GM13977 (cell line): ENCODE data around the gene ZNF618.

Experiments used
- DNase-seq: peaks from one replicate; pipeline ENCODE4 v3.0.0; 2012; ENCODE audit warnings: low spot score
- in situ Hi-C: fragments of 300-500 bp; cut with MboI; formaldehyde crosslinking; loops from one replicate; pipeline ENCODE4 v1.12.0; 2022; ENCODE audit warnings: low sequenced_read_pairs, low pct_unique_long_range_greater_than_20kb, mixed read lengths, inconsistent platforms; ENCODE audit not compliant: unreplicated experiment
- TF ChIP-seq, protein P1 (sequence below): IDR thresholded peaks from 2 replicates; pipeline ENCODE4 v1.5.1; 2012; ENCODE audit warnings: mild to moderate bottlenecking, control low read depth; ENCODE audit not compliant: insufficient read depth; ENCODE audit errors: extremely low read depth, missing control alignments

The ZNF618 gene

DNA sequence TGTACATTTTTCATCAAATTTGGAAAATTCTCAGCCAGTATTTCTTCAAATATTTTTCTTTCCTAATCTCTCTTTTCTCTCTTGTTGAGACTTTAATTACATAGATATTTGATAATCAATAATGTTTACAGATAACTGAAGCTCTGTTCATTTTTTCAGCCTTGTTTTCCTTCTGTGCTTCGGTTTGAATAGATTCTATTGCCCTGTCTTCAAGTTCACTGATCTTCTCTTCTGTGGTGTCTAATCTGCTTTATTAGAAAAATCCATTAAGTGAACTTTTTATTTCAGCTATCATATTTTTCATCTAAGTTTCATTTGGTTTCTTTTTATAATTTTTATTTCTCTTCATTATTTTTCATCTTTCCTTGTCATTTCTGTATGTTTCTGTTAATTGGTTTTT is 147.9 kb downstream of the ZNF618 start:
- TF ChIP-seq, protein P1, sequence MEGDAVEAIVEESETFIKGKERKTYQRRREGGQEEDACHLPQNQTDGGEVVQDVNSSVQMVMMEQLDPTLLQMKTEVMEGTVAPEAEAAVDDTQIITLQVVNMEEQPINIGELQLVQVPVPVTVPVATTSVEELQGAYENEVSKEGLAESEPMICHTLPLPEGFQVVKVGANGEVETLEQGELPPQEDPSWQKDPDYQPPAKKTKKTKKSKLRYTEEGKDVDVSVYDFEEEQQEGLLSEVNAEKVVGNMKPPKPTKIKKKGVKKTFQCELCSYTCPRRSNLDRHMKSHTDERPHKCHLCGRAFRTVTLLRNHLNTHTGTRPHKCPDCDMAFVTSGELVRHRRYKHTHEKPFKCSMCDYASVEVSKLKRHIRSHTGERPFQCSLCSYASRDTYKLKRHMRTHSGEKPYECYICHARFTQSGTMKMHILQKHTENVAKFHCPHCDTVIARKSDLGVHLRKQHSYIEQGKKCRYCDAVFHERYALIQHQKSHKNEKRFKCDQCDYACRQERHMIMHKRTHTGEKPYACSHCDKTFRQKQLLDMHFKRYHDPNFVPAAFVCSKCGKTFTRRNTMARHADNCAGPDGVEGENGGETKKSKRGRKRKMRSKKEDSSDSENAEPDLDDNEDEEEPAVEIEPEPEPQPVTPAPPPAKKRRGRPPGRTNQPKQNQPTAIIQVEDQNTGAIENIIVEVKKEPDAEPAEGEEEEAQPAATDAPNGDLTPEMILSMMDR = no peak
- no peak for DNase-seq
- in situ Hi-C loops = no loop called here

GRCh38 chr9:114025196-114025753 is 149.2 kb downstream of the ZNF618 start:
- TF ChIP-seq, protein P1 = no peak
- DNase-seq = no peak
- in situ Hi-C loops = no loop called here

DNA sequence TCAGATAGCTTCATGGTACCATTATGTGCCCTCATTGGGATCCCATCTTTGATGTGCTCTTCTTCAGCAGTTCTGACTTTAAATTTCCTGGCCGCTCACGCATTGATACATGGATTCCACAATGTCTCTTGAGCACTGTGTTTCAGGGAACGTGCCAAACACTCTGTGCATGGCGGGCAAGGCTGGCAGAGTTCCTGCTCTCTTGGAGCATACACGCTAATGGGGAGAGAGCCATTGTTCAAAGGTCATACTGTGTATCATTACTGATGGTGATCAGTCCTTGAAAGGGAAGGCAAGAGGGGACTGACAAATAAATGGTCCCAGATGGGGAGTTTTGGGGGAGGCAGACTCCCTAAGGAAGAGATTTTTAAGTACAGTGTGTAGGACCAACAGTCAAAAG is 149.7 kb downstream of the ZNF618 start:
- no peak for DNase-seq
- TF ChIP-seq, protein P1 = no peak
- in situ Hi-C loops = no loop called here

DNA sequence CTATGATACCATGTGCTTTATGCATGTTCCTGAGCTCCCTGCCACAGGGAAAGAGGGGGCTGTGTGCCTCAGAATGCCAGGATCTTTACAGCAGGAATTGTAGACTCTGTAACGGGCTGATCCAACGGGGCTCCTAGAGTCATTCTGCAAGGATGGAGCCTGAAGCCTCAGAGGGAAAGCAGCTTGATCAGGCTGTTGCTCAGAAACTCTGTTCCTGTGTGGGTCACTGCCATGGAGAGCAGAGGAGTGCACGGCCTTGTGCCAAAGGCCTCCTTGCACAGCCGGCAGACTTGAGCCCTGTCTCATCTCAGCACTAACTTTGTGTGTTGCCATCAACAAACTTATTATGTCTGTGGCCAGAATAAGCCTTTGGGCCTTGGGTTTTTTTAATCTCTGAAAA is 150.2 kb downstream of the ZNF618 start:
- DNase-seq = no peak
- in situ Hi-C loops = no loop called here
- TF ChIP-seq, protein P1 = no peak

DNA sequence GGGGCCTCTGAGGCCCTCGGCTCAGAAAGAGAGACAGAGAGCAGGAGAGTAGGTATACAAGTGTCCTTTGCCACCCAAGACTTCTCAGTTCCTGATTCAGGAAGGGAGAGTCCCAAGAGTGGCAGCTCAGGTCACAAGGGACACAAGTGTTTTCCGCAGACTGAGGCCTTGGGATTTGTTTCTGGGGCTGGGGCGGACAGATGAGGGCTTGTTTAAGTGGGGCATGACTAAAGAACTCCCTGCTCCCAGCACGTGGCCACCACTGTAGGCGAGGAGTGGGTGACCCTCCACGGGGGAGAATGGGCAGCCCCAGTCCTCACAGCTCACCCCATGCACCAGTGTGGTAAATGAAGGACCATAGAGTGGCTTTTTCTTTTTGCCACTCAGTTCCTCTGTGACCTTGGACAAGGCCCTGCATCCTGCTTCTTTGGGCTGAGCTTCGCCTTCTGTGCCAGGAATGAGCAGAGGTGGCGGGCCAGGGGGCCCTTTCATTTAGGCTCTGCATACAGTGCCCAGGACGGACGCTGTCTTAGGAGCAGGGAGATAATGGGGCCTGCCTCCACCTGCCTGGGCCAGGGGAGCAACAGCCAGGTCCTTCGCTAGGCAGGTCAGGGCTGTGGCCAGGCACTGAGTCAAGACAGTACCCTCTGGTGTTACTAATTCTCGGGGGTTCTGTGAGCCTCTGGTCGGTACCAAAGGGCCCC is 151.2 kb downstream of the ZNF618 start:
- in situ Hi-C loops = no loop called here
- TF ChIP-seq, protein P1 = no peak
- DNase-seq = no peak

DNA sequence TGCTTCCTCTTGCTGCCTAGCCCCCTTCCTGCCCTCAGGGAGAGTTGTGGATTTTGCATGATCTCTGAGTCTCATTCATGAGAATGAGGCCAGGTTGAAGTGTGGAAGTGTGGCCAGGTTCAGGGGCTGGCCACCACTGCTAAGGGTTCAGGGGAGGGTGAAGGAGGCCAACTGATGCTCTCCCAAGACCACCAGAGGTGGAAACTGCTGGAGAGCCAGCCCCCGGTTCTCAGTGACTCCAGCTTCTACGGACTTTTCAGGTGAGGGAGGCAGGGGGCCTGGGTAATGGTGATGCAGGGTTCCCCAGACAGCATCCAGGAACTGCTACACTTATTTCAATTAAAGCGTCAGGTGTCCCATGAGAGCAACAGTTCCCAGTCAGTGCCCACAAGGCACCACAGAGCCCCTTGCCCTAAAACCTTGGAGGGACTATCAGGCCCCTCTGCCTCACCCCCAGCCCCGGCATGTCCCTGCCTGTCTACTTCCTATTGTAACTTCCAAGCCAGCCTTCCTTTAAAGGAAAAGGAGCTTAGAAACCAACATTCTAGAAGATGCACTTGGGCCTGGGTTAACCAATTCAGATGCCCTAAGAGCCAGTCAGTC is 151.9 kb downstream of the ZNF618 start:
- in situ Hi-C loops = no loop called here
- DNase-seq = no peak
- TF ChIP-seq, protein P1 = no peak
